GM21717 (cell line): ENCODE measurements around the gene ZNF43.
"Not testable (repeated sequence)": the region's sequence is repeated elsewhere in the genome, so short reads cannot be mapped to it uniquely, and the experiment has no call there.

Source experiments
- ATAC-seq: cut with Tn5 transposase; IDR thresholded peaks from one replicate; pipeline ENCODE4 v1.9.1; 2021; ENCODE audit warnings: mild to moderate bottlenecking, moderate library complexity; ENCODE audit not compliant: unreplicated experiment

ZNF43 gene

GRCh38 chr19:21835810-21836444, at the start of gene ZNF43:
ZNF43 (minus strand) TSS chr19:21836182; CDS start chr19:21836038, 144 bp downstream.
- ATAC-seq, result peak; percentile 97

GRCh38 chr19:21885516-21885915, 49.5 kb upstream of the ZNF43 start:
- ATAC-seq, result not testable (repeated sequence)

- not testable (repeated sequence) for ATAC-seq
These were observed 48.8 kb upstream of the ZNF43 start for GRCh38 chr19:21884786-21885185.

GRCh38 chr19:21883516-21883915, 47.5 kb upstream of the ZNF43 start:
- no peak for ATAC-seq

GRCh38 chr19:21880761-21881160, 44.8 kb upstream of the ZNF43 start:
- ATAC-seq, result not testable (repeated sequence)

- ATAC-seq, result no peak
These were observed 42.7 kb upstream of the ZNF43 start for GRCh38 chr19:21878646-21879045.

- no peak for ATAC-seq
These were observed 42.0 kb upstream of the ZNF43 start for GRCh38 chr19:21877976-21878375.

- not testable (repeated sequence) for ATAC-seq
These were observed 40.6 kb upstream of the ZNF43 start for GRCh38 chr19:21876608-21877007.

- no peak for ATAC-seq
These were observed 21.0 kb upstream of the ZNF43 start for GRCh38 chr19:21856773-21857514.

GRCh38 chr19:21851596-21852345, 15.8 kb upstream of the ZNF43 start:
- ATAC-seq, result peak; percentile 96

- ATAC-seq, result no peak
These were observed 14.8 kb upstream of the ZNF43 start for GRCh38 chr19:21850656-21851255.

GRCh38 chr19:21848706-21849105, 12.7 kb upstream of the ZNF43 start:
- no peak for ATAC-seq

- ATAC-seq, result no peak
These were observed 7.1 kb upstream of the ZNF43 start for GRCh38 chr19:21843081-21843480.

GRCh38 chr19:21841488-21842097, 5.6 kb upstream of the ZNF43 start:
- ATAC-seq, result no peak

- ATAC-seq, result no peak
These were observed 5.1 kb upstream of the ZNF43 start for GRCh38 chr19:21841081-21841480.

GRCh38 chr19:21839976-21840375, 4.0 kb upstream of the ZNF43 start:
- no peak for ATAC-seq

GRCh38 chr19:21838646-21839045, 2.7 kb upstream of the ZNF43 start:
- ATAC-seq, result no peak

GRCh38 chr19:21835429-21835809, 563 bp downstream of the ZNF43 start:
- ATAC-seq, result no peak

- ATAC-seq, result no peak
These were observed 2.2 kb downstream of the ZNF43 start for GRCh38 chr19:21833733-21834132.

GRCh38 chr19:21824679-21825078, 11.3 kb downstream of the ZNF43 start:
- ATAC-seq, result no peak

GRCh38 chr19:21823224-21823623, 12.8 kb downstream of the ZNF43 start:
- ATAC-seq, result no peak
